IgD-negative memory B cell (primary cell): Measurements from ENCODE around the gene AVEN. TPM values are rescaled to one million over a fixed set of nuclear protein-coding genes. Genes with fewer than 3 reads are reported as not detected.

Experiments used
- H3K27ac Mint-ChIP-seq, 3 donors: one replicate each; pipeline ENCODE4 v1.8.0; 2020 to 2022; ENCODE audit warnings: mild to moderate bottlenecking in 3 of 3, mixed read lengths in 3 of 3, moderate library complexity in 1 of 3
- H3K27me3 Mint-ChIP-seq: one replicate; pipeline ENCODE4 v1.8.0; 2021; ENCODE audit warnings: mixed read lengths
- H3K36me3 Mint-ChIP-seq: one replicate; pipeline ENCODE4 v1.8.0; 2020; ENCODE audit warnings: mild to moderate bottlenecking, mixed read lengths
- H3K4me1 Mint-ChIP-seq, 3 donors: one replicate each; pipeline ENCODE4 v1.8.0; 2020 to 2022; ENCODE audit warnings: mixed read lengths in 3 of 3, mild to moderate bottlenecking in 1 of 3
- H3K4me3 Mint-ChIP-seq, 4 donors: one replicate each; pipeline ENCODE4 v1.8.0; 2020 to 2022; ENCODE audit warnings: mild to moderate bottlenecking in 4 of 4, mixed read lengths in 4 of 4, moderate library complexity in 3 of 4
- H3K9me3 Mint-ChIP-seq, 3 donors: one replicate each; pipeline ENCODE4 v1.8.0; 2020 to 2021; ENCODE audit warnings: mixed read lengths in 3 of 3, mild to moderate bottlenecking in 1 of 3
- polyA plus RNA-seq: library from polyadenylated mRNA; unstranded; fragments of 300-500 nt; fragmentation: Illumina TruSeq; gene quantifications from one replicate; pipeline ENCODE4 v1.2.3, GENCODE V29; 2021

Gene AVEN
- polyA plus RNA-seq, 1 donor from 2014 or later = 2.4 TPM

DNA sequence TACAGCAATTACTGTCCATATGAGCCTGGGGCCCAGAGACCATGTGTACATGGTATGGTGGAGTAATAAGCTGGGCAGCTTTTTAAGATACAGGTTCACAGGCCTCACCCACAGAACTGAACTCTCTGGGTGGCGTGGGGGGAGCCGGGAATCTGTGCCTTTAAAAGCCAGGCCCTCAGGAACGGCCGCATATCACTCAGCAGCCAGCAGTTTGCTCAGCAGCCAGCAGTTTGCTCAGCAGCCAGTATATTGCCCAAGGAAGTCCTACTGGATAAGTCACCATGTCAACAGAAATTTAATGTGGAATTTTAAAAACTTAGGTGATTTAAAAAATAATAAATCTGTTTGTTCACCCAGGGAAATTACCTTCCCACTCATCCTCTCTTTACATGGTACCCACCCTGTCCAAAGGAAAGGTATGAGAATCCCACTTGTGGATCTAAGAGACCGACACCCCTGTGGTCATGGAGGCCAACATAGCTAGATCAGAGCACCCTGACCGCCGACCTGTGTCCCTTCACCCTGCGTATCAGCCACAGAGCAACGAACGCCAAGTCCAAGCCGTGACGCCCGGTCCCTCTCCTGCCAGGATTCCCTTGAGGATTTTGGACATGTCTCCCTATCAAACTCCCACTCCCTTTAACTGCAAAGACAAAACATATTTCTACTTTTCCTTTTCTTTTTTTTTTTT lies 166.4 kb downstream of the AVEN start:
- H3K27me3 Mint-ChIP-seq = no peaks in the 10 kb centered on the region
- peaks cover 0 to 6% (median 3%) of the 10 kb centered on the region in 3 donors for H3K4me1 Mint-ChIP-seq
- peaks cover 14% of the 10 kb centered on the region for H3K36me3 Mint-ChIP-seq
- no peak overlapping the region for H3K27ac Mint-ChIP-seq
- H3K9me3 Mint-ChIP-seq = no peaks in the 10 kb centered on the region
- H3K4me3 Mint-ChIP-seq = no peak overlapping the region

DNA sequence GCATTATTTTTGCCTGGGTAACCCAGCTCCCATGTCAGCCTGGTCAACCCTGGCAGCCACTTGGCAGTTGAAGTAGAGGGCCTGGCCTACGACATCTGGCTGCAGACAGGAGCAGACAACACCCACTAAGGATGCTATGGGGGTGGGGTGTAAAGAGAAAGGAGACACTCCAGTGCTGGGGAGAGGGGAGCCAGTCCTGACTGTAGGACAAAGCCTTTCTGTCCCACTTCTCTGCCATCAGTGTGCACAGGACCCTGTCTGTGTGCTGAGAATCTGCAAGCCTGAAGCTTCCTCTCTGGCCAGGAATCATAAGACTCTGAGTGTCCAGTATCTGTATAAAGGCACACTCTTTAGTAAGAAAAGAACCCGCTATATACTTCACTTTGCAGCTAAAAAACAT lies 167.0 kb downstream of the AVEN start:
- Mint-ChIP-seq H3K27me3 (no peaks in the 10 kb centered on the region), H3K4me1 (peaks cover 0 to 6% (median 3%) of the 10 kb centered on the region in 3 donors), H3K27ac (no peak overlapping the region), H3K36me3 (peaks cover 14% of the 10 kb centered on the region), H3K9me3 (no peaks in the 10 kb centered on the region), H3K4me3 (no peak overlapping the region)

DNA sequence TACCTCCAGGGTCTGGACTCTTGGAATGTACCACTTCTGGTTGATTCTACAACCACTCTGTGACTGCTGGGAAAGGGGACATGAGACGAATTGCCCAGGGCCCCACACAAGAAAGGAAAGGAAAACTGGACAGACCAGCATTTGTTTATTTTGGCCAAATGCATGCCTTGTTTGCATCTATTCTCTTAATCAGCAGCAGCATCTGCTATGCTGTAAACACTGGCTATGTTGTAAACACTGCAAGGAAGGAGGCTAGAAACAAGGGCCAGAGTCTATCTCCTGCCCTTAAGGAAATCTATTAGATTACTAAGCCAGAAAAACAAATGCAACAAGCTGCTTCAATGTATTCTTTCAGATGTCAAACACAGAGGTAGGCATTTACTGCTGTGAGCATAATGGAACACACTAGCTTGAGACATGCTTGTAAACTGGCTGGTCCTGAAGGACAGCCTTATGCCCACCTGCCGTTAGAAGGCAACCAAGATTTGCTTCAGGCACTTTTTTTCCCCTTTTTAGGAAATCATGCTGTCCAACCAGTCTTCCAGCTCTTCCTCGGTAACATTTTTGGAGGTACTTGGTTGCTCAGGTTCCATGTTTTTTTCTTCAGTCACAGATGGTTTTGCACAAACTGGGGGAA lies 172.8 kb downstream of the AVEN start:
- H3K27me3 Mint-ChIP-seq = no peaks in the 10 kb centered on the region
- H3K27ac Mint-ChIP-seq = no peak overlapping the region
- H3K4me1 Mint-ChIP-seq = no peaks in the 10 kb centered on the region
- no peaks in the 10 kb centered on the region for H3K9me3 Mint-ChIP-seq
- no peak overlapping the region for H3K4me3 Mint-ChIP-seq
- H3K36me3 Mint-ChIP-seq = peaks cover 20% of the 10 kb centered on the region

DNA sequence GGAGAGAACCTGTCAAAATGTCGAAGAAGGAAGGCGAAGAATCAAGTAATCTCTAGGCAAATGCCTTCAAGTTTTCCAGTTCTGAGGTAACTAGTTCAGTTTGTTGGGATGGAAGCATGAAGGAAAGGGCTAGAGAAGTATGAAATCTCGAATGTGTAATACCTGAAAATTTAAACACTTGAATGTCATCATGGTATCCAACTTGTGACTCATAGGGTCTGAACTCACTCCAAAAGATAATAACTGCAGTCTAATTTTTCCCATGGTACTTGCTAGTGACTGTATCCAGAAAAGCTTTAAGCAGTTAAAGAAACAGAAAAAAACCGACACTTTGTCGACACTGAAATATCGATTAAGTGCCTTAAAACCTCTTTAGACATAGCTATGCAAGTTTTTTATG lies 173.6 kb downstream of the AVEN start:
- peak overlapping the region in 1 of 3 donors; percentile 50 for H3K27ac Mint-ChIP-seq
- H3K4me1 Mint-ChIP-seq = no peaks in the 10 kb centered on the region
- no peaks in the 10 kb centered on the region for H3K27me3 Mint-ChIP-seq
- H3K36me3 Mint-ChIP-seq = peaks cover 20% of the 10 kb centered on the region
- no peaks in the 10 kb centered on the region for H3K9me3 Mint-ChIP-seq
- no peak overlapping the region for H3K4me3 Mint-ChIP-seq

DNA sequence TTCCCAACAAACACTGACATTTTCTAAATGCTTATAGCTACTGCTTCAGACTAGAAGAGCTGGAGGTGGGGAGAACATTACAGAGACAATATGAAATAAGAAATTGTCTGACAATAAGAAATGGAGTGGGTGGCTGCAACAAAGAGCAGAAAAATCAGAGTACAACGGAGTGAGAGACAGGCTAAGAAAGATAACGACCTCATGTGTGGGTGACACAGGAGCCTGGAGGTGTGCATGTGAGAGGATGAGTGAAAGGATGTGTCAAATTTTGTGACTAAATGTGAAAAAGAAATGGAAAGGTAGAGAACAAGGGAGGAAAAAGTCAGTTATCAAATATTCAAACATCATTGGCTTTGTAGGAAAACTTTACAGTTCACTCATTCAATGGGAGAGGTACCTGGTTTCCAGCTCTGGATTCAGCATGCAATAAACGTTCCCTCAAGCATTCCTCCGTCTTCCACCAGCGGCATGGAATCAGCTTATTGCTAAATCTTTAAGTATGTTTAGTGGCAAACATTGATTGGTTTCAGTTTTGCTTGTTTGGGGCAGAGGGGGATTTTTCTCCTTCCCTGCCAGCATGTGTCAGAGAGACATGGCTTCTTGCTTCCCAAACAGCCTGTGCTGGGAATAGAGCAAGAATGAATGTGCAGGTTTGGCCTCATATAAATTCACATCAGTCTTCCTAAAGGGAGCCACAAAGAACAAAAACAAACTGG lies 174.5 kb downstream of the AVEN start:
- H3K27me3 Mint-ChIP-seq = no peaks in the 10 kb centered on the region
- no peak overlapping the region for H3K27ac Mint-ChIP-seq
- H3K9me3 Mint-ChIP-seq = no peaks in the 10 kb centered on the region
- H3K4me3 Mint-ChIP-seq = no peak overlapping the region
- H3K36me3 Mint-ChIP-seq = peaks cover 22% of the 10 kb centered on the region
- no peaks in the 10 kb centered on the region for H3K4me1 Mint-ChIP-seq

DNA sequence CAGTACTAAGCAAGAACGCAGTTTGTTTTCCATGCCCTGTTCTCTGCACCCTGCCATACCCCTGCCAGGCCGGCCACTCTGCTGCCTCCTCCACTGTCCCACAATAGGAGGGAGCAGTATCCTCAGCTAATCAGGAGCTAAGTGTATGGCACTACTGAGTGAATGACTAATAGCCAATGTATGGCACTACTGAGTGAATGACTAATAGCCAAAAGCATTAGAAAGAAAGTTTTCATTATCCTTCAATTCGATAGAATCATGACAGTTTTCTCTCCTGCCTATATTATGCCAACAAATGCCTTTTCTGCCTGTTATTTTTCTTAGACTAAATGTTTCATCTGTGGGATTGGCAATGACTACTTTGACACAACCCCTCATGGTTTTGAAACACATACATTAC lies 178.2 kb downstream of the AVEN start:
- no peak overlapping the region for H3K4me3 Mint-ChIP-seq
- H3K36me3 Mint-ChIP-seq = peaks cover 26% of the 10 kb centered on the region
- H3K27me3 Mint-ChIP-seq = no peaks in the 10 kb centered on the region
- H3K4me1 Mint-ChIP-seq = no peaks in the 10 kb centered on the region
- H3K9me3 Mint-ChIP-seq = no peaks in the 10 kb centered on the region
- H3K27ac Mint-ChIP-seq = no peak overlapping the region

DNA sequence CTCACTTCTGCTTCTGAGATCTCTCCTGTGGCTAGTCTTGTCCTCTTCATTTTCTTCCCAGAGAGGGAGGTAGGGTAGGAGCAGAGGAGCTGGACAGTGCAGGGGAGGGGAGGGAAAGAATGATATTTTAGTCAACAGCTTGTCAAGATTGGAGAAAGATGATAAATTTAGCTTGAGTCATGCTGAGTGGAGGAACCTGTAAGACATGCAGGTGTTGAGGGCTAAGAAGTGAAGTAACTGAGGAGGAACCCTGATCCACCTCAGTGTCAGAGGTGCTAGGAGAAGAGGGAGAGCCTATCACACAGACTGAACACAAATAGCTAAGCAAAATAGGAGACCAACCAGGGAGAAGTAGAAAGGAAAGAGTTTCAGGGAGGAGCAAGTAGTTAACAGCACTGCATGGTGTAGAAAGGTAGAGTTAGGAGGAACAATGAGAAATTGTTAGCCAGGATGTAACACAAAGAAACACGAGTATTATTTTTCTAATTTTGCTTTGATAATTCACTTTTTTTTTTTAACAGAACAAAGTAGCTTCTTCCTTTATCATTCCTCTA lies 178.9 kb downstream of the AVEN start:
- H3K4me3 Mint-ChIP-seq = no peak overlapping the region
- no peaks in the 10 kb centered on the region for H3K4me1 Mint-ChIP-seq
- peaks cover 26% of the 10 kb centered on the region for H3K36me3 Mint-ChIP-seq
- no peak overlapping the region for H3K27ac Mint-ChIP-seq
- no peaks in the 10 kb centered on the region for H3K9me3 Mint-ChIP-seq
- H3K27me3 Mint-ChIP-seq = no peaks in the 10 kb centered on the region

DNA sequence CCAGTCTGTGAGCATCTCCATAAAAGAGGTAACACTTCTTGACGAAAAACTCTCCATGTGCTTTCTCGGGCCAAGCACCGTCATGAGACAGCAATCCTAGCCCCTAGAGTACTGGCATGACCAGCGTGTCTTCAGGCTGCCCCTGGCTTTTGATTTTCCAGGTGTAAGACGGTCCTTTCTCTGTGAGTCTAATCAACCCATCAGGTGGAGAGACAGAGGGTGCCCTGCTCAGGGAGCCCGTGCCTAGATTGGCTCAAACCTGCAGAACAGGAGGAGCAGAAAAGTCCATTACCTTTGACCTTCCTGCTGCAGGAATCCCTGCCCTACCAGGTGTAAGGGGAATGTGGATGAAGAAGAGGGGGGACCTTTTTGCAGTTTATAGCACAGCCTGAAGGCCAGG lies 180.2 kb downstream of the AVEN start:
- H3K4me1 Mint-ChIP-seq = no peaks in the 10 kb centered on the region
- no peaks in the 10 kb centered on the region for H3K9me3 Mint-ChIP-seq
- H3K27me3 Mint-ChIP-seq = no peaks in the 10 kb centered on the region
- peaks cover 18% of the 10 kb centered on the region for H3K36me3 Mint-ChIP-seq
- no peak overlapping the region for H3K27ac Mint-ChIP-seq
- H3K4me3 Mint-ChIP-seq = no peak overlapping the region

DNA sequence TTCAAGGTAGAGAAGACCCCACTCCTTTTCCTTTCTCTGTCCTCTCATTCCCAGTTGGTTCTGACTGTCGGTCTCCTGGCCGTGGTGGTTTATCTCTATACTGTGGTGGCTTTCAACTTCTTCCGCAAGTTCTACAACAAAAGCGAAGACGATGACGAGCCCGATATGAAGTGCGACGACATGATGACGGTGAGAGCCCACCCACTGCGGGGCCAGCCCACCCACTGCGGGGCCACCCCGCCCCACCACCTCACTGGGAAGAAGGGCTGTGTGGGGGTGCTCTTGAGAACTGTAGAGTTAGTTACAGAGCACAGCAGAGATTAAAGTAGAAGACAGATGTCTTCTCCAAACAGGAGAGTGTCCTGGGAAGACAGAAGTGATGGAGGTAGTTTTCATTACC lies 181.3 kb downstream of the AVEN start:
- Mint-ChIP-seq H3K4me3 (no peak overlapping the region), H3K9me3 (no peaks in the 10 kb centered on the region), H3K36me3 (peaks cover 14% of the 10 kb centered on the region), H3K27ac (no peak overlapping the region), H3K4me1 (no peaks in the 10 kb centered on the region), H3K27me3 (no peaks in the 10 kb centered on the region)

DNA sequence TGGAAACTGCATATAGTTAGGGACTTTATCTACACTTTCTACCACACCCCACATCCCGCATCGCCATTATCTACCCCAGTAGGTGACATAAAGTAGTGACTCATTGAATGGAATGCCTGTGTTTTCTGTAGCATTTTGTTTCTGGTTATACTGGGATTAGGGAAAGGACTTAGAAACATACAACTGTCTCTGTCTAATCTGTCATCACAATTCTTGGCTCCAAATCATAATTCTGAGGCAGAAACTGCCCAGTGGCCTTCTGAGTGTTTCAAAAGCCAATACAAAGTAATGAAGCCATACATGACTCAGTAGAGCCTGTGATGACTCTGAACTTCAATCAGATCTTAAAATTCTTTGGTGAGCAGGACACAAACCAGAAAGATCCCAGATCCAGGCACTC lies 186.4 kb downstream of the AVEN start:
- no peaks in the 10 kb centered on the region for H3K9me3 Mint-ChIP-seq
- no peak overlapping the region for H3K4me3 Mint-ChIP-seq
- no peaks in the 10 kb centered on the region for H3K27me3 Mint-ChIP-seq
- H3K4me1 Mint-ChIP-seq = no peaks in the 10 kb centered on the region
- peaks cover 2% of the 10 kb centered on the region for H3K36me3 Mint-ChIP-seq
- no peak overlapping the region for H3K27ac Mint-ChIP-seq

DNA sequence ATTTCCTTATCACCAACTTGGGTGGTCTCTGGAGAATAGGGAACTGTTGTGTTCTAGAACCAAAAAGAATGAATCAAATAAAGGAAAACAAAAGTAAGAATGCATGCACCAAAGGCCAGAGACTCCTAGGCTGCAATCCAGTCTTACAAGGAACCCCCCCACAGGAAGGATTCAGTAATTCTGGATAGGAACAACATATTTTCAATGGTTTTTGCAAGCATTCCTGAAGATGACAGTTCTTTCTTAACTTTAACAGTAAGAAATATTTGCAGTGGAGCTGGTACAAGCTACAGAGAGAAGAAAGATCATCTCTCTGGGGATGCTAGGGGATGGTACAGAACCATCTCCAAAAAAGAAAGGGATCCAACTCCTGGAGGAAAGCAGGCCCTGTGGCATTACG lies 186.9 kb downstream of the AVEN start:
- H3K27me3 Mint-ChIP-seq = no peaks in the 10 kb centered on the region
- no peaks in the 10 kb centered on the region for H3K36me3 Mint-ChIP-seq
- no peaks in the 10 kb centered on the region for H3K4me1 Mint-ChIP-seq
- H3K27ac Mint-ChIP-seq = no peak overlapping the region
- H3K4me3 Mint-ChIP-seq = no peak overlapping the region
- no peaks in the 10 kb centered on the region for H3K9me3 Mint-ChIP-seq

DNA sequence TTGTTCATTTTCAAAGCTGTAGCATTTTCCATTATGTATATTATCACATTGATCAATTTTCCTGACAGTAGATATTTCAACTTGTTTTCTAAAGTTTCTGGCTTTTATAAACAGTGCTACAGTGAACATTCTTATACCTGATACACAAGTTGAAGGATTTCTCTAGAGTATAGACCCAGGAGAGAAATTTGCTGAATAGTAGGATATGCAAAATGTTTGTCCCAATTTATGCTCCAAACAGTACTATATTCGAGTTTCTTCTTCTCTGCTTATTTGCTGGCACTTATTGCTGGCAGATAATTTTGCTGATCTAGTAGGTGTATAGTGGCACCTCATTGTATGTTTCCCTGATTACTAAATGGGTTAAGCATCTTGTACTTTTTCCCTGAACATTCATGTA lies 187.9 kb downstream of the AVEN start:
- Mint-ChIP-seq H3K27me3 (no peaks in the 10 kb centered on the region), H3K4me1 (no peaks in the 10 kb centered on the region), H3K4me3 (no peak overlapping the region), H3K27ac (no peak overlapping the region), H3K9me3 (no peaks in the 10 kb centered on the region), H3K36me3 (no peaks in the 10 kb centered on the region)

DNA sequence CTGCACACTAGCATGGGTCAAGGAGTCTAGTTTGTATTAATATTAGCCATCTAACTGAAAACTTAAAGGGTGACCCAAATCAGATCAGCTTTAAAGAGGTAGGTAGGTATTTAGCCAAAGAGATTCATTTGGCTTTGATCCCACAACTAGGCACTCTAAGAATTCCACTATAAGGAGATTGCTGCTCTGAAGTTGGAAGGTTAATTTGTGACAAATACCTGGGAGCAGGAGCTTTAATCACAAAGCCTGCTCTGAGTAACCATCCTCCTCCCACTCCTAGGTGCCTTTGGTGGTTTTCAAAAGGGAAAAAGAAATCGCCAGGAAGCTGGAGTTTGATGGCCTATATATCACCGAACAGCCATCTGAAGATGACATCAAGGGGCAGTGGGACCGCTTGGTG lies 191.0 kb downstream of the AVEN start:
- Mint-ChIP-seq H3K4me3 (no peak overlapping the region), H3K27ac (no peak overlapping the region), H3K27me3 (no peaks in the 10 kb centered on the region), H3K36me3 (no peaks in the 10 kb centered on the region), H3K4me1 (no peaks in the 10 kb centered on the region), H3K9me3 (no peaks in the 10 kb centered on the region)

DNA sequence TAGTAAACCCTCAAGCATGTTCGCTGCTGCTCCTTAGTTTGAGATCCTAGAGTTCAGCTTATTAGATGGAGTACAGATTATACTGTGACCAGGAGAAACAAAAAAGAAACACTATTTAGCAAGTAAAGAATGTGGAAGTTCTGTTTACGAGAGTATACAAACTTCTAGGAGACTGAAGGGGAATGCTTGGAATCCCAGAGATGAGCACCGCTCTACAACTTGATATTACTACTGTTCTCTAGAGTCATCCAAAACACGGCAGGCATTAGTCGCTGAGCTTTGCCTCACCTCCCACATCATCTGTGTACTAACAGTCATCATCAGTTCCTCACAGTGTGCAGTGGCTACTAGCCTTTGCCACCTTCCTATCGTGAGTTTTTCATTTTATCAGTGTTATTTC lies 192.1 kb downstream of the AVEN start:
- Mint-ChIP-seq H3K4me1 (no peaks in the 10 kb centered on the region), H3K9me3 (no peaks in the 10 kb centered on the region), H3K4me3 (no peak overlapping the region), H3K27me3 (peaks cover 5% of the 10 kb centered on the region), H3K27ac (no peak overlapping the region), H3K36me3 (no peaks in the 10 kb centered on the region)

DNA sequence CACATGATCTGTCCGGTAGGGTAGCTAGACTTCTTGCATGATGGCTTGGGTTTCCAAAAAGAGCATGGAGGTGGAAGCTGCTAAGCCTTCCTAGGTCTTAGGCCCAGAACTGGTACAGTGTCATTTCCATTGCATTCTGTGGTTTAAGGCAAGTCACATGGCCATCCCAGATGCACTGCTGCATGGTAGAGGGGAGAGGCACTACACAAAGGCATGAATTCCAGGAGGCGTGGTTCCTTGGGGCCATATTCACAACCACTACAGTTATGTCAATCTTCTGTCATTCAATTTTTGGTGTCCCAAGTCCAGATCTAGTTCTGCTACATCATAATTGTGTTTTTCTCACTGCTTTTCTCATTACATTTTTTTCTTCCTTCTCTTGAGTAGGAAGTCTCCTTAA lies 192.9 kb downstream of the AVEN start:
- H3K4me1 Mint-ChIP-seq = no peaks in the 10 kb centered on the region
- no peak overlapping the region for H3K4me3 Mint-ChIP-seq
- H3K36me3 Mint-ChIP-seq = no peaks in the 10 kb centered on the region
- H3K9me3 Mint-ChIP-seq = no peaks in the 10 kb centered on the region
- peaks cover 5% of the 10 kb centered on the region for H3K27me3 Mint-ChIP-seq
- H3K27ac Mint-ChIP-seq = no peak overlapping the region
